Brain microvascular endothelial cell (primary cell): Measurements from ENCODE around the gene LZTS3.
"Not testable (repeated sequence)": the region's sequence is repeated elsewhere in the genome, so short reads cannot be mapped to it uniquely, and the experiment has no call there.

ENCODE experiments used
- DNase-seq: peaks from one replicate; pipeline ENCODE4 v3.0.0-alpha.2; 2020
- H3K27ac ChIP-seq: fragments of 250-450 bp; sonication (Bioruptor Pico); 2 replicates; pipeline ENCODE4 v1.5.1; 2020; ENCODE audit warnings: mild to moderate bottlenecking, moderate library complexity
- H3K27me3 ChIP-seq: fragments of 250-450 bp; sonication (Bioruptor Pico); replicated peaks from 2 replicates; pipeline ENCODE4 v1.5.1; 2020; ENCODE audit warnings: mild to moderate bottlenecking
- H3K36me3 ChIP-seq: fragments of 250-450 bp; sonication (Bioruptor Pico); replicated peaks from 2 replicates; pipeline ENCODE4 v1.5.1; 2020; ENCODE audit warnings: mild to moderate bottlenecking
- H3K4me3 ChIP-seq: 2 replicates; pipeline ENCODE4 v1.5.1; 2011; ENCODE audit warnings: low read depth, mild to moderate bottlenecking, control low read depth, low read length, moderate library complexity
- CTCF ChIP-seq: IDR thresholded peaks from 2 replicates; pipeline ENCODE4 v1.5.1; 2011; ENCODE audit warnings: low read depth, mild to moderate bottlenecking, moderate library complexity, low read length, control low read depth, inconsistent platforms; ENCODE audit errors: missing control alignments
- in situ Hi-C: cut with HindIII; loops from 2 replicates; pipeline ENCODE4 v1.10.0; 2017; ENCODE audit warnings: low sequenced_read_pairs, low pct_ligation_motif_present

LZTS3 gene

GRCh38 chr20:3172933-3173609, at the start of gene LZTS3:
Gene LZTS3 (minus strand): TSS chr20:3173549. CDS start chr20:3167163, 6,386 bp downstream.
- H3K27ac ChIP-seq, result peak within 1 kb of the TSS; percentile 59

GRCh38 chr20:3221398-3222226, 48.3 kb upstream of the LZTS3 start:
- peaks cover 19% of the 10 kb centered on the region for H3K36me3 ChIP-seq
- H3K27ac ChIP-seq, result no peak overlapping the region
- DNase-seq, result no peak
- no peaks in the 10 kb centered on the region for H3K27me3 ChIP-seq
- no peak for TF ChIP-seq CTCF
- in situ Hi-C loops, result no loop called here
- no peak overlapping the region for H3K4me3 ChIP-seq

More at GRCh38 chr20:3172933-3173609, at the start of gene LZTS3:
- TF ChIP-seq CTCF, result no peak
- DNase-seq, result peak; percentile 36
- no peaks in the 10 kb centered on the region for H3K36me3 ChIP-seq
- H3K4me3 ChIP-seq, result peak within 1 kb of the TSS; percentile 79
- in situ Hi-C loops, result no loop called here
- H3K27me3 ChIP-seq, result no peaks in the 10 kb centered on the region

GRCh38 chr20:3218307-3218988, 45.1 kb upstream of the LZTS3 start:
- Histone ChIP-seq H3K27me3 (no peaks in the 10 kb centered on the region), H3K4me3 (no peak overlapping the region), H3K27ac (no peak overlapping the region), H3K36me3 (peaks cover 28% of the 10 kb centered on the region)
- TF ChIP-seq CTCF, result peak; percentile 72
- no peak for DNase-seq
- in situ Hi-C loops, result no loop called here

GRCh38 chr20:3215359-3215917, 42.1 kb upstream of the LZTS3 start:
- peaks cover 16% of the 10 kb centered on the region for H3K36me3 ChIP-seq
- H3K4me3 ChIP-seq, H3K27me3 ChIP-seq, DNase-seq, in situ Hi-C loops, H3K27ac ChIP-seq: not testable (repeated sequence)

- H3K36me3 ChIP-seq, result peaks cover 14% of the 10 kb centered on the region
- in situ Hi-C loops, result no loop called here
- no peak for TF ChIP-seq CTCF
- DNase-seq, result no peak
- no peak overlapping the region for H3K27ac ChIP-seq
- no peak overlapping the region for H3K4me3 ChIP-seq
- H3K27me3 ChIP-seq, result no peaks in the 10 kb centered on the region
These were observed 39.9 kb upstream of the LZTS3 start for GRCh38 chr20:3213226-3213625.

- in situ Hi-C loops, result no loop called here
- H3K27ac ChIP-seq, result no peak overlapping the region
These were observed 37.0 kb upstream of the LZTS3 start for GRCh38 chr20:3210346-3210745.

More at GRCh38 chr20:3210346-3210745, 37.0 kb upstream of the LZTS3 start:
- Histone ChIP-seq H3K4me3 (peak overlapping the region; percentile 94), H3K36me3 (peaks cover 12% of the 10 kb centered on the region), H3K27me3 (no peaks in the 10 kb centered on the region)
- no peak for TF ChIP-seq CTCF
- DNase-seq, result no peak
